ENCODE results near the gene APCDD1L. TPM values are rescaled to one million over a fixed set of nuclear protein-coding genes. Genes with fewer than 3 reads are reported as not detected.

Gene APCDD1L
- total and polyA plus RNA-seq, 11 donors: 0.24 to 1.1 (median 0.60) TPM; not detected in 2

DNA sequence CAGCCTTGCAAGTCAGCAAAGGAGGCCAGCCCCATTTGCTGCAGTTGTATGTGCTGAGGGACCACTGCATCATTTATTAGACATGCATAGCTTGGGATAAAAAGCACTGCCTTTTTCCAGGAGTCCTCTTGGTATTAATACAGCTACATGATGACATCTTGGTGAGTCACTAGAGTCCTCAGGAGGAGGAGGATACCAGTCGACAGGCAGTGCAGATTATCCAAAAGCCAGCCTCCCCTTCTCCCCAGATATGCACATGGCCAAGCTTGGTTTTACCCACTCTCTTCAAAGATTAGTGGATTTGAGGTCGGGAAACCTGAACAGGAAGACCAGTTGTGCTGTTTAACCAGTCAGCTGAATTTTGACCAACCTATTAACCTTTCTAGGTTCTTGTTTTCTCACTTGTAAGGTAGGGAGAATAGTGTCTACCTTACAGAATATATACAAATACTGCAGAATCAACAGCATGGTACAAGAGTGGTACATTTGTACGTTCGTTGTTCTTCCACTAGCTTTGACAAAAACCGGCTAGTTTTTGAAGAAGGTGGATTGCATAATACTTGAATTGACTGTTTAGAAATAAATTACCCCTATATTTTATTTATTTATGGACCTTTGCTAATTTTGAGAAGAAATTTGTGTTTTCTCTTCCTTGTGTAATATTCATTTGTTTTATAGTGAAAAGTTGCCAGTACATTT, 94.3 kb downstream of the APCDD1L start:
- 66 to 88% (median 84%) methylated on average over 5 of the region's 5 CpGs for WGBS, 4 donors
- no peak for ATAC-seq
- H3K27ac ChIP-seq: no peak overlapping the region
- H3K4me1 ChIP-seq: peaks cover 0 to 17% (median 3%) of the 10 kb centered on the region in 12 donors
- peaks cover 0 to 58% (median 37%) of the 10 kb centered on the region in 9 donors for H3K36me3 ChIP-seq
- H3K9me3 ChIP-seq: no peaks in the 10 kb centered on the region
- TF ChIP-seq, protein P1, sequence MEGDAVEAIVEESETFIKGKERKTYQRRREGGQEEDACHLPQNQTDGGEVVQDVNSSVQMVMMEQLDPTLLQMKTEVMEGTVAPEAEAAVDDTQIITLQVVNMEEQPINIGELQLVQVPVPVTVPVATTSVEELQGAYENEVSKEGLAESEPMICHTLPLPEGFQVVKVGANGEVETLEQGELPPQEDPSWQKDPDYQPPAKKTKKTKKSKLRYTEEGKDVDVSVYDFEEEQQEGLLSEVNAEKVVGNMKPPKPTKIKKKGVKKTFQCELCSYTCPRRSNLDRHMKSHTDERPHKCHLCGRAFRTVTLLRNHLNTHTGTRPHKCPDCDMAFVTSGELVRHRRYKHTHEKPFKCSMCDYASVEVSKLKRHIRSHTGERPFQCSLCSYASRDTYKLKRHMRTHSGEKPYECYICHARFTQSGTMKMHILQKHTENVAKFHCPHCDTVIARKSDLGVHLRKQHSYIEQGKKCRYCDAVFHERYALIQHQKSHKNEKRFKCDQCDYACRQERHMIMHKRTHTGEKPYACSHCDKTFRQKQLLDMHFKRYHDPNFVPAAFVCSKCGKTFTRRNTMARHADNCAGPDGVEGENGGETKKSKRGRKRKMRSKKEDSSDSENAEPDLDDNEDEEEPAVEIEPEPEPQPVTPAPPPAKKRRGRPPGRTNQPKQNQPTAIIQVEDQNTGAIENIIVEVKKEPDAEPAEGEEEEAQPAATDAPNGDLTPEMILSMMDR (IDR thresholded peaks at IDR 0.05): no peak
- TF ChIP-seq POLR2A (IDR thresholded peaks at IDR 0.05): no peak
- H3K27me3 ChIP-seq: no peaks in the 10 kb centered on the region
- H3K4me3 ChIP-seq: no peak overlapping the region
- DNase-seq: no peak
- intact Hi-C loops (cut with DNase I): no loop called here

DNA sequence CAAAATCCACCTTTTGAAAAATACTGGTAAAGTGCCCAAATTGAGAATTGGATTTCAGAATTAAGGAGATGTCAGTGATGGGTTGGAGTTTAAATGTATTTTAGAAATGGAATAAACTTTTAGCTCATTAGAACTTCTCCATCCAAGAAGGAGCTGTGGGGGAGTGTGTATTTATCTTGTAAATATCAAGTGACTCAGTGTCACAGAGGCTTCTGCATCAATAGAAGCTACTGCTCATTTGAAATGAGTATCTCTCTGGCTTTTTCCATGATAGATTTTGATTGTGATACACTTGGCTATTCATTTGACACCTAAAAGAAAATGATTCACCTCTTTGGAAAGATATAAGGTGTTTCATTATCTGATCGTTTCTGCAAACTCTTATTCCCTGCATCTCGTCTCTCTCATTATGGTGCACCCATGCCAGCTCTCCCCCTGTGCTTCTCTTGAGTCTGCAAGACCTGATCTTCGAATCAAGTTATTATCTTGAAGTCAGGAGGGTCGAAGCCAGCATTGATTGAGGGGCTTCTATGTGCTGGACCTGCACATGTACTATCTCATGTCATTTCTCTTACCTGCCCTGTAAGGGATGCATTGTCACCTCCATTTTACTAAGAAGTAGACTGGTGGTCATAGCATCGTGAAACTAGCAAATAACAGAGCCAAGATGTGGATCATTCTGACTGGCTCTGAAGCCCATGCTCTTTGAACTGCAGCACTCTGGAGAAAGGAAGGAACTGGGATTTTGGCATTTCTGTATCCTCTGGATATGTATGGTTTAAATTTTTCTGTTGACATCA, 96.0 kb downstream of the APCDD1L start:
- WGBS, 4 donors: 73 to 96% (median 81%) methylated on average over 5 of the region's 5 CpGs
- no peak for ATAC-seq
- no peak overlapping the region for H3K4me3 ChIP-seq
- no peak for DNase-seq
- intact Hi-C loops (cut with DNase I): no loop called here
- H3K9me3 ChIP-seq: no peaks in the 10 kb centered on the region
- H3K27ac ChIP-seq: no peak overlapping the region
- peaks cover 0 to 21% (median 5%) of the 10 kb centered on the region in 12 donors for H3K4me1 ChIP-seq
- H3K36me3 ChIP-seq: peaks cover 0 to 53% (median 37%) of the 10 kb centered on the region in 9 donors
- no peaks in the 10 kb centered on the region for H3K27me3 ChIP-seq
- TF ChIP-seq, protein P1 (IDR thresholded peaks at IDR 0.05): no peak
- no peak for TF ChIP-seq POLR2A (IDR thresholded peaks at IDR 0.05)

DNA sequence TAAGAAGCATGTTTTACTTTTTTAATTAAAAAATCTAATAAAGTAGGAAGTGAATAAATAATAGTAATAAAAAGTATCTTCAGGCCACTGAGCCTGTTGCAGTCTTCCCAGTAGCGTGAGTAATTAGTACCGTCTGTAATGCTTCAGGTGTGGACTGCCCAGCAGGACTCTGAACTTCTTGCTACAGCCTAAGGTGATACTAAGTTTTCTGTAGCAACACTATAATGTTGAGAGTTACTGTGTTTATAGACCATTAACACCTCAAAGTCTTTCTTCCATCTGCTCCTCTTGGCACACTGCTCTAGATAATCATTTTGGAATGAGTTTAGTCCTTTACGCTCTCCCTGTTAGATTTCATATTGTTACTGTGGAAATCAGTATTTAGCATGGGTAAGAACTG, 97.8 kb downstream of the APCDD1L start:
- no peaks in the 10 kb centered on the region for H3K27me3 ChIP-seq
- WGBS, 4 donors: 93 to 96% (median 94%) methylated on average over 3 of the region's 3 CpGs
- no peak for TF ChIP-seq POLR2A (IDR thresholded peaks at IDR 0.05)
- TF ChIP-seq, protein P1 (IDR thresholded peaks at IDR 0.05): no peak
- ATAC-seq (no peak), DNase-seq (no peak)
- H3K4me3 ChIP-seq: no peak overlapping the region
- H3K27ac ChIP-seq: no peak overlapping the region
- peaks cover 0 to 45% (median 33%) of the 10 kb centered on the region in 9 donors for H3K36me3 ChIP-seq
- H3K9me3 ChIP-seq: no peaks in the 10 kb centered on the region
- peaks cover 0 to 25% (median 5%) of the 10 kb centered on the region in 12 donors for H3K4me1 ChIP-seq
- intact Hi-C loops (cut with DNase I): no loop called here

DNA sequence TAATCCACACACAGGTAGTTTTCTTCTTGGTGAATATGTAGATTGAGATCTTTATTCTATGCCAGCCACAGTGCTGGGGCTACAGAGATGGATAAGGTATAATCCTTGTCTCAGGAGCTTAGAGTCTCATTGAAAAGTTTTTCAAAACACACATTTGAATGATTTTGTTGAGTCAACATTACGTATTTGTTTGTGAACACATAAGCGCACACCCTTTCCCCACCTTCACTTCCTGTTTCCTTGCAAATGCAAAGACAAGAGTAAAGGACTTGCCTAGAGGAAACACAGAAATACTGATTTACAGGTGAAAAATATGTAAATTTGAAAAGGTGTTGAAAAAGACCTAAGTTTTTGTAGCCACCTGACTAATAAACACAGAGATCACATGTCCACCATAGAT, 98.4 kb downstream of the APCDD1L start:
- Histone ChIP-seq H3K27me3 (no peaks in the 10 kb centered on the region), H3K4me1 (peaks cover 0 to 25% (median 5%) of the 10 kb centered on the region in 12 donors), H3K9me3 (no peaks in the 10 kb centered on the region), H3K4me3 (no peak overlapping the region), H3K36me3 (peaks cover 0 to 40% (median 32%) of the 10 kb centered on the region in 9 donors), H3K27ac (no peak overlapping the region)
- intact Hi-C loops (cut with DNase I): no loop called here
- ATAC-seq (no peak), DNase-seq (no peak)
- TF ChIP-seq, protein P1 (IDR thresholded peaks at IDR 0.05): no peak
- TF ChIP-seq POLR2A (IDR thresholded peaks at IDR 0.05): no peak
- WGBS, 4 donors: 71 to 85% (median 79%) methylated on average over 2 of the region's 2 CpGs

Measured in heart left ventricle (tissue), 16 donors.